HEK293T (cell line): Measurements from ENCODE around the gene SURF1.

ENCODE experiments used
- CTCF ChIA-PET: fragments of 350-600 bp; formaldehyde crosslinking; extraction: SDS; loops from one replicate; lab custom pipeline; 2021; ENCODE audit warnings: antibody characterized with exemption, inconsistent platforms; lab: Yijun Ruan, JAX
- POLR2A ChIA-PET: fragments of 350-600 bp; formaldehyde crosslinking; extraction: SDS; loops from one replicate; lab custom pipeline; 2020; ENCODE audit warnings: antibody characterized with exemption, inconsistent platforms; lab: Yijun Ruan, JAX
- DNase-seq: peaks from one replicate; pipeline ENCODE4 v3.0.0; 2012; ENCODE audit warnings: mixed read lengths; ENCODE audit errors: extremely low spot score
- ARNT ChIP-seq: fragments of 450-650 bp; IDR thresholded peaks from 2 replicates; pipeline ENCODE4 v1.6.1; 2017; ENCODE audit warnings: mild to moderate bottlenecking
- BHLHE40 ChIP-seq: fragments of 450-650 bp; IDR thresholded peaks from 2 replicates; pipeline ENCODE4 v1.6.1; 2016; ENCODE audit warnings: mild to moderate bottlenecking, moderate library complexity, borderline replicate concordance
- CTBP1 ChIP-seq: fragments of 450-650 bp; IDR thresholded peaks from 2 replicates; pipeline ENCODE4 v1.6.1; 2016; ENCODE audit warnings: borderline replicate concordance
- ELF4 ChIP-seq: fragments of 450-650 bp; IDR thresholded peaks from 2 replicates; pipeline ENCODE4 v1.6.1; 2017; ENCODE audit warnings: antibody characterized with exemption
- FOXA1 ChIP-seq: fragments of 450-650 bp; IDR thresholded peaks from 2 replicates; pipeline ENCODE4 v1.6.1; 2016; ENCODE audit warnings: mild to moderate bottlenecking
- FOXK2 ChIP-seq: fragments of 450-650 bp; IDR thresholded peaks from 2 replicates; pipeline ENCODE4 v1.6.1; 2016; ENCODE audit warnings: mild to moderate bottlenecking
- FOXM1 ChIP-seq: fragments of 450-650 bp; IDR thresholded peaks from 2 replicates; pipeline ENCODE4 v1.6.1; 2017; ENCODE audit warnings: mild to moderate bottlenecking, borderline replicate concordance
- HDGF ChIP-seq: fragments of 450-650 bp; IDR thresholded peaks from 2 replicates; pipeline ENCODE4 v1.6.1; 2017; ENCODE audit warnings: antibody characterized with exemption, borderline replicate concordance
- L3MBTL2 ChIP-seq: fragments of 450-650 bp; conservative IDR thresholded peaks from 2 replicates; pipeline ENCODE4 v1.6.1; 2016; ENCODE audit warnings: mild to moderate bottlenecking
- LEF1 ChIP-seq: fragments of 450-650 bp; IDR thresholded peaks from 2 replicates; pipeline ENCODE4 v1.6.1; 2017; ENCODE audit warnings: mild to moderate bottlenecking, borderline replicate concordance
- NFRKB ChIP-seq: fragments of 450-650 bp; IDR thresholded peaks from 2 replicates; pipeline ENCODE4 v1.6.1; 2016; ENCODE audit warnings: mild to moderate bottlenecking, moderate library complexity
- PKNOX1 ChIP-seq: fragments of 450-650 bp; IDR thresholded peaks from 2 replicates; pipeline ENCODE4 v1.6.1; 2016
- SP1 ChIP-seq: fragments of 450-650 bp; IDR thresholded peaks from 2 replicates; pipeline ENCODE4 v1.6.1; 2017
- SUZ12 ChIP-seq: fragments of 450-650 bp; IDR thresholded peaks from 2 replicates; pipeline ENCODE4 v1.6.1; 2016; ENCODE audit warnings: mild to moderate bottlenecking
- TARDBP ChIP-seq: fragments of 450-650 bp; IDR thresholded peaks from 2 replicates; pipeline ENCODE4 v1.6.1; 2016
- ZNF384 ChIP-seq: fragments of 450-650 bp; IDR thresholded peaks from 2 replicates; pipeline ENCODE4 v1.6.1; 2016

Gene SURF1

GRCh38 chr9:133386338-133386737, 30.1 kb upstream of the SURF1 start:
- DNase-seq, result no peak
- POLR2A ChIA-PET, result interaction anchor here (0.9 to 2.0 kb wide), 3 partner anchors 11 to 39 kb away, joined by 3 to 5 read pairs (median 3); partner anchors contain the start of genes MED22, RPL7A and SURF1
- CTCF ChIA-PET, result interaction anchor here (0.6 kb wide), 1 partner anchor 170 kb away, joined by 4 read pairs; no protein-coding TSS in a partner anchor
- TF ChIP-seq HDGF (no peak), CTBP1 (no peak), L3MBTL2 (no peak), ZNF384 (no peak), FOXM1 (no peak), TARDBP (no peak), LEF1 (no peak), PKNOX1 (no peak), FOXA1 (no peak), ELF4 (no peak), SUZ12 (no peak), FOXK2 (no peak), ARNT (no peak), NFRKB (no peak), SP1 (no peak), BHLHE40 (no peak)

GRCh38 chr9:133385452-133385851, 29.2 kb upstream of the SURF1 start:
- no peak for TF ChIP-seq ZNF384
- TF ChIP-seq HDGF, result no peak
- TF ChIP-seq FOXM1, result no peak
- no peak for TF ChIP-seq CTBP1
- no peak for TF ChIP-seq LEF1
- no peak for TF ChIP-seq ELF4
- no peak for TF ChIP-seq NFRKB
- TF ChIP-seq TARDBP, result no peak
- TF ChIP-seq SUZ12, result no peak
- TF ChIP-seq PKNOX1, result no peak
- no peak for TF ChIP-seq SP1
- TF ChIP-seq BHLHE40, result no peak
- TF ChIP-seq L3MBTL2, result no peak
- no peak for TF ChIP-seq FOXK2
- TF ChIP-seq ARNT, result no peak
- TF ChIP-seq FOXA1, result no peak
- ChIA-PET POLR2A (interaction anchor here (2.0 kb wide), 1 partner anchor 10 kb away, joined by 5 read pairs; no protein-coding TSS in a partner anchor), CTCF (no interaction called here)
- DNase-seq, result no peak

GRCh38 chr9:133384736-133385321, 28.5 kb upstream of the SURF1 start:
- ChIA-PET CTCF (interaction anchor here (0.9 kb wide), 1 partner anchor 25 kb away, joined by 6 read pairs; no protein-coding TSS in a partner anchor), POLR2A (interaction anchor here (2.0 kb wide), 1 partner anchor 10 kb away, joined by 5 read pairs; no protein-coding TSS in a partner anchor)
- TF ChIP-seq FOXM1 (no peak), ZNF384 (no peak), NFRKB (no peak), PKNOX1 (no peak), BHLHE40 (no peak), TARDBP (no peak), L3MBTL2 (no peak)
- no peak for DNase-seq

- POLR2A ChIA-PET, result no interaction called here
- DNase-seq, result no peak
- TF ChIP-seq HDGF (no peak), TARDBP (0 out of 2 replicates have a peak, but pooled peaks have one; percentile 9), ARNT (no peak), NFRKB (no peak), FOXM1 (no peak), FOXK2 (no peak)
- CTCF ChIA-PET, result no interaction called here
These were observed 27.2 kb upstream of the SURF1 start for GRCh38 chr9:133383438-133383837.

GRCh38 chr9:133382507-133383141, 26.3 kb upstream of the SURF1 start:
- TF ChIP-seq FOXK2, result no peak
- POLR2A ChIA-PET, result no interaction called here
- CTCF ChIA-PET, result no interaction called here
- no peak for DNase-seq

- ChIA-PET CTCF (no interaction called here), POLR2A (no interaction called here)
- DNase-seq, result no peak
- TF ChIP-seq NFRKB (no peak), FOXK2 (no peak), FOXA1 (no peak), ZNF384 (0 out of 2 replicates have a peak, but pooled peaks have one; percentile 14)
These were observed 24.4 kb upstream of the SURF1 start for GRCh38 chr9:133380734-133381133.
